ENCODE data around the gene ZC3H6.
"Not testable (repeated sequence)": the region's sequence is repeated elsewhere in the genome, so short reads cannot be mapped to it uniquely, and the experiment has no call there.

The ZC3H6 gene

DNA sequence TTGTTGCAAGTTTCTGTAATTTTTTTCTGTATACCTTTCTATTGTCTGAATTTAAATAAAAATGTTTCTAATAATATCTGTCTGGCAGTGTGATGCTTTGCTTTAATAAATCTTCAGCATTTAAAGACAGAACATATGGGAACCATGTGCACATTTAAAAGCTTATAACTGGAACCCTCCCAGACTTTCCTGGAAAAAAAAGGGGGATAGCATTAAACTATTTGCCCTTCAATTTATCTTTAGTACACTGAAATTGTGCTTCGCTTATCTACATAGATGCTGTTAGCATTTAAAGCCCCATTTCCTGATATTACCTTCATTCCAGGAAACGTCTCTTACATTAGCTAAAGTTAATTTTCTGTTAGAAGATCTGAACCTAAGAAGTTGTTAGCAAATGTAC lies 64.6 kb downstream of the ZC3H6 start:
- TF ChIP-seq, protein P1, sequence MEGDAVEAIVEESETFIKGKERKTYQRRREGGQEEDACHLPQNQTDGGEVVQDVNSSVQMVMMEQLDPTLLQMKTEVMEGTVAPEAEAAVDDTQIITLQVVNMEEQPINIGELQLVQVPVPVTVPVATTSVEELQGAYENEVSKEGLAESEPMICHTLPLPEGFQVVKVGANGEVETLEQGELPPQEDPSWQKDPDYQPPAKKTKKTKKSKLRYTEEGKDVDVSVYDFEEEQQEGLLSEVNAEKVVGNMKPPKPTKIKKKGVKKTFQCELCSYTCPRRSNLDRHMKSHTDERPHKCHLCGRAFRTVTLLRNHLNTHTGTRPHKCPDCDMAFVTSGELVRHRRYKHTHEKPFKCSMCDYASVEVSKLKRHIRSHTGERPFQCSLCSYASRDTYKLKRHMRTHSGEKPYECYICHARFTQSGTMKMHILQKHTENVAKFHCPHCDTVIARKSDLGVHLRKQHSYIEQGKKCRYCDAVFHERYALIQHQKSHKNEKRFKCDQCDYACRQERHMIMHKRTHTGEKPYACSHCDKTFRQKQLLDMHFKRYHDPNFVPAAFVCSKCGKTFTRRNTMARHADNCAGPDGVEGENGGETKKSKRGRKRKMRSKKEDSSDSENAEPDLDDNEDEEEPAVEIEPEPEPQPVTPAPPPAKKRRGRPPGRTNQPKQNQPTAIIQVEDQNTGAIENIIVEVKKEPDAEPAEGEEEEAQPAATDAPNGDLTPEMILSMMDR (IDR thresholded peaks at IDR 0.05; ENCODE audit: low read depth, low read length), result no peak
- in situ Hi-C loops (cut with HindIII; ENCODE audit: low sequenced_read_pairs), result no loop called here
- H3K4me3 ChIP-seq (ENCODE audit: low read depth, low read length), result no peak overlapping the region
- no peak for DNase-seq (ENCODE audit: low read depth, low spot score)

DNA sequence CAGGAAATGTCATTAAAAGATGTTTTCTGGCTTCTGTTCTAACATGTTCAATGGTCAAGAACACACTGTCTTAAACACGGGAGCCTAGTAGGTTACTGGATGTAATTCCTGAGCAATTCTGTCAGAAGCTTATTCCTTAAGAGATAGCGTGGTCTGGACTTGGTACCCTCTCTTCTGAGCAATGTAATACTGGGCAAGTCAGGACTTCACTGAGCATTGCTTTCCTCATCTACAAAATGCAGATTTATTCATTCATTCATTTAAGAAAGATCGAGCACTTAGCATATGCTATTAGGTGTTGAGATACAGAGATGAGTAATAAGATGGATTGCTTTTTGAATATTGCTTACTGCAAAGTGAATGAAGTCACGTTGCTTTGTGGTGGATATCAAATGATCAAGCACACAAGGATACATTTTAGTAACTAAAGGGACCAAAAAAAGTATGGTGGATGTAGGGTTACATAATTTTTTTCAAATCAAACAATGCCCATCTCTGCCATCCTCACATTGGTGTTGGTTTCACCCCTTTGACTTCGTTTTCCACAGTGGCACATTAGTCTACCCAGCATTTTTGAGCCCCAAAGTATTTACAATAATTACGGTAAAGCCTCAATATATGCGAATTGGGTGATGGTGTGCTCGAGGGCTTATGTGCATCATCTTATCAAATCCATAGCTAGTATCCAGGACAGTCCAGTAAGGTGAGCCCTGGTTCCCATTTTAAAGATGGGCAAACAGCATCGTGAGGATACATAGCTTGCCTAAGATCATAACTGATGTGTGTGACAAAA lies 65.3 kb downstream of the ZC3H6 start:
- TF ChIP-seq, protein P1 (IDR thresholded peaks at IDR 0.05; ENCODE audit: low read depth, low read length), result no peak
- no peak for DNase-seq (ENCODE audit: low read depth, low spot score)
- H3K4me3 ChIP-seq (ENCODE audit: low read depth, low read length), result no peak overlapping the region
- in situ Hi-C loops (cut with HindIII; ENCODE audit: low sequenced_read_pairs), result no loop called here

DNA sequence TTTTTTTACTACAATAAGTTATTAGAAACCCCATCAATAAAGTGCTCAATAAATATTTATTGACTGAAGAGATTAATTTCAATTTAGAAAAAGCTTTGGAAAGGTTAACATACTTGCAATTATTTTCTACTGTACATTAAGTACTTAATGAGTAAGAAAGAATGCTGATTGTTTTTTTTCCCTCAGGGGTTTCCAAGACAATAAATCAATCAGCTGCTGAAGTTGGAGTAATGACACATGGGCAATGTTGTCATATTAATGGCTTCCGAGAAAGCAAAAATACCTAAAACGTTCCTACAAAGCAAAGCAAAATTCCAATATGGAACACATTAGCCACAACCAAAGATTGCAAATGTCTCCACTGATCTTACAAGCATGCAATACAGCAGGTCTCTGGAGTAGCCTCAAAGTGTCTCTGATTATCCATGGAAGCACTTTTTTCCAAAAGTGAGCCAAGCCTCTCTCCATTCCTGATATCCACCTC lies 66.7 kb downstream of the ZC3H6 start:
- in situ Hi-C loops (cut with HindIII; ENCODE audit: low sequenced_read_pairs), result no loop called here
- DNase-seq (ENCODE audit: low read depth, low spot score), result no peak
- TF ChIP-seq, protein P1 (IDR thresholded peaks at IDR 0.05; ENCODE audit: low read depth, low read length), result no peak
- no peak overlapping the region for H3K4me3 ChIP-seq (ENCODE audit: low read depth, low read length)

GRCh38 chr2:112343827-112344585 lies 68.6 kb downstream of the ZC3H6 start:
- no peak overlapping the region for H3K4me3 ChIP-seq (ENCODE audit: low read depth, low read length)
- TF ChIP-seq, protein P1 (IDR thresholded peaks at IDR 0.05; ENCODE audit: low read depth, low read length), result no peak
- in situ Hi-C loops (cut with HindIII; ENCODE audit: low sequenced_read_pairs), result no loop called here
- DNase-seq (ENCODE audit: low read depth, low spot score), result no peak

GRCh38 chr2:112345030-112346027 lies 69.9 kb downstream of the ZC3H6 start:
- H3K4me3 ChIP-seq (ENCODE audit: low read depth, low read length), result no peak overlapping the region
- in situ Hi-C loops (cut with HindIII; ENCODE audit: low sequenced_read_pairs), result no loop called here
- TF ChIP-seq, protein P1 (IDR thresholded peaks at IDR 0.05; ENCODE audit: low read depth, low read length), result no peak
- no peak for DNase-seq (ENCODE audit: low read depth, low spot score)

GRCh38 chr2:112352292-112352691 lies 76.9 kb downstream of the ZC3H6 start:
- DNase-seq (ENCODE audit: low read depth, low spot score); in situ Hi-C loops (cut with HindIII; ENCODE audit: low sequenced_read_pairs); H3K4me3 ChIP-seq (ENCODE audit: low read depth, low read length): not testable (repeated sequence)

- in situ Hi-C loops (cut with HindIII; ENCODE audit: low sequenced_read_pairs); H3K4me3 ChIP-seq (ENCODE audit: low read depth, low read length); DNase-seq (ENCODE audit: low read depth, low spot score): not testable (repeated sequence)
Measured at GRCh38 chr2:112352809-112353603, 77.6 kb downstream of the ZC3H6 start.

- in situ Hi-C loops (cut with HindIII; ENCODE audit: low sequenced_read_pairs); H3K4me3 ChIP-seq (ENCODE audit: low read depth, low read length); DNase-seq (ENCODE audit: low read depth, low spot score): not testable (repeated sequence)
Measured at GRCh38 chr2:112354335-112354734, 78.9 kb downstream of the ZC3H6 start.

DNA sequence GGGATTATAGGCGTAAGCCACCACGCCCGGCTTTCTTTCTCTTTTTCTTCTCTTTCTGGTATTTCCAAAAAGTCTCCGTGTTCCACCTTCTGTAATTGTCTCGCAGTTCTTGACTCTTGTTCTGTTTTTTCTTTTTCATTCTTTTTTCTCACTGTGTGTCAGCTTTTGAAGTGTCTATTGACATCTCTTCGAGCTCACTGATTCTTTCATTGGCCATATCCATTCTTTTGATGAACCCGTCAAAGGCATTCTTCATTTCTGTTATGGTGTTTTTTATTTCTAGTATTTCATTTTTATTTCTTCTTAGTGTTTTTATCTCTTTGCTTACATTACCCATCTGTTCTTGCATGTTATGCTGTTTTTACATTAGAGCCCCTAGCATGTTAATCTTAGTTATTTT lies 84.7 kb downstream of the ZC3H6 start:
- H3K4me3 ChIP-seq (ENCODE audit: low read depth, low read length); in situ Hi-C loops (cut with HindIII; ENCODE audit: low sequenced_read_pairs); DNase-seq (ENCODE audit: low read depth, low spot score): not testable (repeated sequence)

Measured in astrocyte of the spinal cord (primary cell).